Smooth muscle cell (in vitro differentiated cells): Measurements from ENCODE around the gene ANK3. TPM values are rescaled to one million over a fixed set of nuclear protein-coding genes. Genes with fewer than 3 reads are reported as not detected.

Experiments used
- DNase-seq: peaks from one replicate; lab custom pipeline; 2025; ENCODE audit not compliant: unreplicated experiment; lab: John Stamatoyannopoulos, UW
- H2AFZ ChIP-seq: fragments of 200-600 bp; sonication (generic); 2 replicates; pipeline ENCODE4 v1.6.0; 2016; ENCODE audit warnings: antibody characterized with exemption, low read depth, mild to moderate bottlenecking
- H3F3A ChIP-seq: fragments of 200-600 bp; sonication (generic); 2 replicates; pipeline ENCODE4 v1.6.0; 2017; ENCODE audit warnings: antibody characterized with exemption, low read depth
- H3K27ac ChIP-seq: fragments of 200-600 bp; sonication (generic); 2 replicates; pipeline ENCODE4 v1.5.1; 2016; ENCODE audit warnings: low read depth, mild to moderate bottlenecking
- H3K27me3 ChIP-seq: fragments of 200-600 bp; sonication (generic); 2 replicates; pipeline ENCODE4 v1.6.1; 2016; ENCODE audit warnings: low read depth, mild to moderate bottlenecking
- H3K36me3 ChIP-seq: fragments of 200-600 bp; sonication (generic); 2 replicates; pipeline ENCODE4 v1.5.1; 2016; ENCODE audit warnings: low read depth
- H3K4me1 ChIP-seq: fragments of 200-600 bp; sonication (generic); 2 replicates; pipeline ENCODE4 v1.5.1; 2016; ENCODE audit warnings: low read depth
- H3K4me2 ChIP-seq: fragments of 200-600 bp; sonication (generic); 2 replicates; pipeline ENCODE4 v1.6.0; 2016; ENCODE audit warnings: mild to moderate bottlenecking
- H3K4me3 ChIP-seq: fragments of 200-600 bp; sonication (generic); 2 replicates; pipeline ENCODE4 v1.5.1; 2016; ENCODE audit warnings: mild to moderate bottlenecking
- H3K79me2 ChIP-seq: fragments of 200-600 bp; sonication (generic); 2 replicates; pipeline ENCODE4 v1.6.0; 2016; ENCODE audit warnings: low read depth, mild to moderate bottlenecking
- H3K9ac ChIP-seq: fragments of 200-600 bp; sonication (generic); 2 replicates; pipeline ENCODE4 v1.6.0; 2016; ENCODE audit warnings: low read depth
- H3K9me3 ChIP-seq: fragments of 200-600 bp; sonication (generic); replicated peaks from 2 replicates; pipeline ENCODE4 v1.5.1; 2016; ENCODE audit warnings: low read depth
- H4K20me1 ChIP-seq: fragments of 200-600 bp; sonication (generic); 2 replicates; pipeline ENCODE4 v1.6.0; 2016; ENCODE audit warnings: low read depth
- WGBS: methylation state at CpG from one replicate; pipeline ENCODE4 v1.1.7; 2016; ENCODE audit warnings: low lambda C conversion rate; 5-methylcytosine and 5-hydroxymethylcytosine counted together
- polyA plus RNA-seq: library from polyadenylated mRNA; unstranded; fragments of >200 nt; fragmentation: Nextera tagmentation; extraction: Ambion mirVana; gene quantifications from 2 replicates; pipeline ENCODE4 v1.2.1, GENCODE V29; 2016
- total RNA-seq: library from RNA; depleted of rRNA; stranded (reverse); fragments of >200 nt; gene quantifications from 2 replicates; pipeline ENCODE4 v1.2.3, GENCODE V29; 2014
- TF ChIP-seq, protein P1 (sequence below): fragments of 200-600 bp; sonication (generic); IDR thresholded peaks from 2 replicates; pipeline ENCODE4 v1.5.1; 2017; ENCODE audit warnings: borderline replicate concordance, mild to moderate bottlenecking, antibody characterized with exemption; ENCODE audit not compliant: insufficient read depth, poor library complexity, severe bottlenecking

Gene ANK3
- total and polyA plus RNA-seq, 2 experiments from 2014 or later: 28.2 to 85.5 TPM

DNA sequence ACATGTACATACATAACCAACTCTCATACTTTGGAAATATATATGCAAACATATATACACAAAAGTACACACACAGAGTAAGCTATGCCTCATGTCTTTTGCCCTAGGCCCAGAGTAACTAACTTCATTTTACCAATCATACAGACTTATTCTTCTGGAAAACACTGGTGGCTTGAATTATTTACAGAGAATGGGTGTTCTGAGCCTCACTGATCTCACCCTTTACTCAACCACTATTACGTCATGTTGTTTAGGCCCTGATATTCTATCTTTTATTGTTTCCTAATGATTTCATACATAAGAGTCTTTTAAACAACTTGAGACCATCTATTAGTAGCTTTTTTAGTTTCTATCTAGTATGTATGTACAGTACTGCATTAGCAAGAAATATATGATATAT lies 43.0 kb downstream of the ANK3 start:
- Histone ChIP-seq H3K4me1 (peaks cover 31% of the 10 kb centered on the region), H3K4me3 (no peak overlapping the region), H4K20me1 (no peaks in the 10 kb centered on the region), H2AFZ (no peak overlapping the region), H3K27ac (no peak overlapping the region), H3K36me3 (no peaks in the 10 kb centered on the region), H3K9ac (no peak overlapping the region), H3K4me2 (no peak overlapping the region), H3F3A (peaks cover 9% of the 10 kb centered on the region), H3K79me2 (no peaks in the 10 kb centered on the region), H3K27me3 (no peaks in the 10 kb centered on the region), H3K9me3 (no peaks in the 10 kb centered on the region)
- 71% methylated on average over 1 of the region's 1 CpG for WGBS
- DNase-seq: no peak
- TF ChIP-seq, protein P1, sequence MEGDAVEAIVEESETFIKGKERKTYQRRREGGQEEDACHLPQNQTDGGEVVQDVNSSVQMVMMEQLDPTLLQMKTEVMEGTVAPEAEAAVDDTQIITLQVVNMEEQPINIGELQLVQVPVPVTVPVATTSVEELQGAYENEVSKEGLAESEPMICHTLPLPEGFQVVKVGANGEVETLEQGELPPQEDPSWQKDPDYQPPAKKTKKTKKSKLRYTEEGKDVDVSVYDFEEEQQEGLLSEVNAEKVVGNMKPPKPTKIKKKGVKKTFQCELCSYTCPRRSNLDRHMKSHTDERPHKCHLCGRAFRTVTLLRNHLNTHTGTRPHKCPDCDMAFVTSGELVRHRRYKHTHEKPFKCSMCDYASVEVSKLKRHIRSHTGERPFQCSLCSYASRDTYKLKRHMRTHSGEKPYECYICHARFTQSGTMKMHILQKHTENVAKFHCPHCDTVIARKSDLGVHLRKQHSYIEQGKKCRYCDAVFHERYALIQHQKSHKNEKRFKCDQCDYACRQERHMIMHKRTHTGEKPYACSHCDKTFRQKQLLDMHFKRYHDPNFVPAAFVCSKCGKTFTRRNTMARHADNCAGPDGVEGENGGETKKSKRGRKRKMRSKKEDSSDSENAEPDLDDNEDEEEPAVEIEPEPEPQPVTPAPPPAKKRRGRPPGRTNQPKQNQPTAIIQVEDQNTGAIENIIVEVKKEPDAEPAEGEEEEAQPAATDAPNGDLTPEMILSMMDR: no peak

DNA sequence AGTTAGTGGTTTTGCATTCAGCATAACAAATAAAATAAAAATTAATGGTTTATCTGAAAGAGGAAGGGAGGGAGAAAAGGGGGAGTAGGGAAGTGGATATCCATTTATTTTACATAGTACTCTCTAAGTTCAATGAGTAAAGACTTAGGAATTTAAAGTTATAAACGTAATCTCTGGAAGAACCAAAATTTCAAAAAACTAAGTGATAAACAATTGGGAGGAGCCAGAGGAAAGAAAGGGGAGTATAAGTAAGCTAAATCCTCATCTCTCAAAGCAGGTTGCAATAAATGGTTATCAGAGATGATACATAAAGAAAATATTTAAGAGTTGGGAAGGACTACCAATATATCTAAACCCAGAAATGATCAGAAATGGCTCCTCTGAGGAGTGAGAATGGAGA lies 46.4 kb downstream of the ANK3 start:
- no peaks in the 10 kb centered on the region for H3K79me2 ChIP-seq
- H3K27me3 ChIP-seq: no peaks in the 10 kb centered on the region
- WGBS: 18% methylated on average over 1 of the region's 1 CpG
- no peak for DNase-seq
- no peaks in the 10 kb centered on the region for H3K9me3 ChIP-seq
- no peaks in the 10 kb centered on the region for H3K36me3 ChIP-seq
- no peak overlapping the region for H3K4me3 ChIP-seq
- H3K27ac ChIP-seq: no peak overlapping the region
- no peaks in the 10 kb centered on the region for H4K20me1 ChIP-seq
- no peaks in the 10 kb centered on the region for H3F3A ChIP-seq
- H3K4me2 ChIP-seq: peak overlapping the region; percentile 13
- H3K9ac ChIP-seq: no peak overlapping the region
- TF ChIP-seq, protein P1: no peak
- no peaks in the 10 kb centered on the region for H3K4me1 ChIP-seq
- H2AFZ ChIP-seq: no peak overlapping the region

DNA sequence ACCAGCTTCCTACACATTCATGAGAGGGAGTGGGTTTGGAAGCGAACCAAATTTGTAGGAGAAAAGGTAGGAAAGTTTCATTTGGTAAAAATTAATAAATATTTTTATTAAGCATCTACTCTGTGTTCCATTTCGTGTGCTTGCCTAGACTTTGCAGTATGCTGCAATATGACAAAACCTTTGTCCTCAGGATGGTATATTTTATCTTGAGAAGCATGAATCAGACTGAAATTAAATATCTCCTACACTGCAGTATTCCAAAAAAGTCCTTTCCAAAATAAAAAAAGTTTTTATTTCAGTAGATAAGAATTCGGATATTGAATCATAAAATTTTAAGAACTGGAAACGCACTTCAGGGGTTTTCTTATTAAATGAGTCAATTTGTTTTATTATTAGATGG lies 47.7 kb downstream of the ANK3 start:
- Histone ChIP-seq H2AFZ (no peak overlapping the region), H3K9ac (no peak overlapping the region), H3K79me2 (no peaks in the 10 kb centered on the region), H3K4me3 (no peak overlapping the region), H3K27me3 (no peaks in the 10 kb centered on the region), H3K9me3 (no peaks in the 10 kb centered on the region), H3K4me1 (no peaks in the 10 kb centered on the region), H3F3A (no peaks in the 10 kb centered on the region), H4K20me1 (no peaks in the 10 kb centered on the region), H3K27ac (no peak overlapping the region), H3K36me3 (no peaks in the 10 kb centered on the region), H3K4me2 (no peak overlapping the region)
- 91% methylated on average over 4 of the region's 4 CpGs for WGBS
- TF ChIP-seq, protein P1: no peak
- no peak for DNase-seq

DNA sequence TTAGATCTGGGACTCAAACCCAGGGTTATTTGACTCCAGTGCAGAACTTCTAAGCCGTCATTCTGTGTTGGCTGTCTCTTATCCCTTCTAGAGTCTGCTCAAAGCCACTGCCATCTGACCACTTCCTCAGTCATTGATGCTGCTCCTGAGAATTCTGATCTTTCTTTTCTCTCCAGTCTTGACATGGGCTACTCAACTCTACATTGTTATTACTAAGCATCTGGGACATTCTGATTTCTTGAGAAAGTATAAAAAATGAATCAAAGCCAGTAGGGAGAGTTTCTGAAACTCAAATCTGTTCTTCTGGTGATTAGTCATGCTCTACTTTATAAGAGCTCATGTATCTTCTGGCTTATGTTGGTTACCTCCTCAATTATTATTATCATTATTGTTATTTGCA lies 48.7 kb downstream of the ANK3 start:
- no peaks in the 10 kb centered on the region for H3K9me3 ChIP-seq
- no peak overlapping the region for H3K27ac ChIP-seq
- H3K4me1 ChIP-seq: no peaks in the 10 kb centered on the region
- no peak overlapping the region for H3K9ac ChIP-seq
- no peaks in the 10 kb centered on the region for H4K20me1 ChIP-seq
- WGBS: 65% methylated on average over 1 of the region's 1 CpG
- H3K36me3 ChIP-seq: no peaks in the 10 kb centered on the region
- DNase-seq: no peak
- TF ChIP-seq, protein P1: no peak
- H3K27me3 ChIP-seq: no peaks in the 10 kb centered on the region
- H3K4me2 ChIP-seq: no peak overlapping the region
- no peaks in the 10 kb centered on the region for H3K79me2 ChIP-seq
- no peak overlapping the region for H3K4me3 ChIP-seq
- no peak overlapping the region for H2AFZ ChIP-seq
- H3F3A ChIP-seq: no peaks in the 10 kb centered on the region
